ENCODE measurements around the gene TRPV2.

The TRPV2 gene

DNA sequence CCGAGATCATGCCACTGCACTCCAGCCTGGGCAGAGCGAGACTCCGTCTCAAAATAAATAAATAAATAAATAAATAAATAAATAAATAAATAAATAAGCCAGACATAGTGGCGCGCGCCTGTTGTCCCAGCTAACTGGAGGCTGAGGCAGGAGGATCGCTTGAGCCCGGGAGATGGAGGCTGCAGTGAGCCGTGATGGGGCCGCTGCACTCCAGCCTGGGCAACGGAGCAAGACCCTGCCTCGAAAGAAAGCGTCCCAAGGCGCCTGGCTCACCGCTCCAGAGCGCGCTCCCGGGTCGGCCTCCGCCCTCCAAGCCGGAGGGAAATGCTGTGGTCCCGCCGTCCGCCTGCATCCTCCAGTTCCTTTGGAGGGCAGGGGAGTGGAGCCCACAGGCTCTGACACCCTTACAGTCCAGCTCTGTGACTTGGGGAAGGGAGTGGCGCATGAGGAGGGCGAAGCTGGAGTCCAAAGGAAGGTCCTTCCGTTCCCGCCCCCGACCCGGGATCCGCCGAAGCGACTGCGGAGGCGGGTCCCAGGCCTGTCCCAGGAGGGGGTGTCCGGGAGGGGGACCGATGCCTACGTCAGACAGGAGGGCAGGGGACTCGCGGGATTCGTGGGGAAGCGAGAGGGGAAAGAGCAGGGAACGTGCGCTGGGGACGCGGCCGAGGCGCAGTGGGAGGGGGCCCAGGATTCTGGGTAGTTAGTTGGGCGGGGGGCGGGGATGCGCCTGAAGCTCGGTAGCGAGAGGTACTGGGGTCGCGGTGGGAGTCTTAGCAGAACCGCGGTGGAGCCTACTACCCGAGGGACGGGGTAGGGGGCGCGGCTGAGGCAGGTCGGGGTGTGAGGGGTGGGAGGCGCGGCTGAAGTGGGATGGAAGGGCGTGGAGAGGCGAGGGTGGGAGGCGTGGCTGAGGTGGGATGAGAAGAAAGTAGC is 8.4 kb upstream of the TRPV2 start:
- TF ChIP-seq ZFP30 (CRISPR knock-in tag; IDR thresholded peaks at IDR 0.05) (no peak), PATZ1 (CRISPR knock-in tag; IDR thresholded peaks at IDR 0.05; ENCODE audit: borderline replicate concordance) (peak; percentile 40; the same call in 1 of the 2 replicates), ZNF70 (CRISPR knock-in tag; IDR thresholded peaks at IDR 0.05) (no peak), ISL1 (CRISPR knock-in tag; IDR thresholded peaks at IDR 0.05) (no peak), SNAI2 (CRISPR knock-in tag; IDR thresholded peaks at IDR 0.05) (no peak), CSRNP3 (CRISPR knock-in tag; IDR thresholded peaks at IDR 0.05) (no peak), BACH2 (CRISPR knock-in tag; IDR thresholded peaks at IDR 0.05; ENCODE audit: borderline replicate concordance) (no peak), CSDC2 (CRISPR knock-in tag; IDR thresholded peaks at IDR 0.05) (no peak), GLIS3 (CRISPR knock-in tag; IDR thresholded peaks at IDR 0.05) (no peak), TCF4 (CRISPR knock-in tag; IDR thresholded peaks at IDR 0.05; ENCODE audit: borderline replicate concordance) (no peak), ESRRG (CRISPR knock-in tag; IDR thresholded peaks at IDR 0.05) (0 out of 2 replicates have a peak, but pooled peaks have one; percentile 28), ZNF8 (CRISPR knock-in tag; IDR thresholded peaks at IDR 0.05) (no peak)
- peak; percentile 75 for ATAC-seq

DNA sequence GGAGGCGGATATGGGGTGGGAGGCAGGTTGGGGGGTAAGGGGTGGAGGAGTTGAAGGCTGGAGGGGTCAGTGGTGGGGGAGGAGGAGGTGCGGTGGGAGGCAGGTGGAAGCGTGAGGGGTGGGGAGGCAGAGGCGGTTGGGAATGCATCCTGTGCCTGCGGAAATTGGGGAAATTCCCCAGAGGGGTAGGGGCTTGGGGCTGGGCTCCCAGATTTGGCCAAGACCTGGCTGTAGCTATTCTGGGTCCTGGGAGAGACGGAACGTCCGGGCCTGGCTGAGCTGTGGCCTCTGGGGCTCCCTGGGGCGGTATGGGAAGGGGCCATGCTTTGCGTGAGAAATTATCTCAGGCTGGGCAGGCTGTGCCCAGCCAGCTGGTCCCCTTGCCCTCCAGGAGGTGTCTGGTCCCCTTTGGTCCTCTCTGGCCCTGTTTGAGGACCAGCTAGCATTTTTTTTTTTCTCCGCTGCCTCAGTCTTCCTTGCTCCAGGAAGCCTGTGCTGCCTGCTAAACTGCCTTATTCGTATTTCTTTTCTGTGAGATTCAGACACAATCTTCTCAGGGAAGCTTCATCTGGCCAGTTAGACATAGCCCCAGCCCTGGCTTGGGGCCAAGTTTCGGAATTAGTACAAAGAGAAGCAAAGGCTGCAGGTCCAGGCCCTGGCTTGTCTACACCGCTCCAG is 7.3 kb upstream of the TRPV2 start:
- TF ChIP-seq BACH2 (CRISPR knock-in tag; IDR thresholded peaks at IDR 0.05; ENCODE audit: borderline replicate concordance) (no peak), ZFP3 (CRISPR knock-in tag; IDR thresholded peaks at IDR 0.05) (no peak), CSRNP3 (CRISPR knock-in tag; IDR thresholded peaks at IDR 0.05) (no peak), ISL1 (CRISPR knock-in tag; IDR thresholded peaks at IDR 0.05) (no peak), PATZ1 (CRISPR knock-in tag; IDR thresholded peaks at IDR 0.05; ENCODE audit: borderline replicate concordance) (no peak), ESRRG (CRISPR knock-in tag; IDR thresholded peaks at IDR 0.05) (no peak), OSR1 (CRISPR knock-in tag; IDR thresholded peaks at IDR 0.05) (no peak), ZC3H10 (CRISPR knock-in tag; IDR thresholded peaks at IDR 0.05) (no peak), ZNF70 (CRISPR knock-in tag; IDR thresholded peaks at IDR 0.05) (no peak), ARNTL (CRISPR knock-in tag; IDR thresholded peaks at IDR 0.05; ENCODE audit: borderline replicate concordance, low read depth) (no peak)
- peak; percentile 65 for ATAC-seq

GRCh38 chr17:16417399-16417798 is 2.0 kb downstream of the TRPV2 start:
- TF ChIP-seq PPARA (CRISPR knock-in tag; IDR thresholded peaks at IDR 0.05; ENCODE audit: borderline replicate concordance) (no peak), TSHZ2 (CRISPR knock-in tag; IDR thresholded peaks at IDR 0.05) (no peak), ZFP30 (CRISPR knock-in tag; IDR thresholded peaks at IDR 0.05) (no peak)
- ATAC-seq: no peak
